ENCODE measurements around the gene PEX16.
A peak's percentile ranks its signal among the peaks of the same experiment; 100 is the strongest.

The PEX16 gene

DNA sequence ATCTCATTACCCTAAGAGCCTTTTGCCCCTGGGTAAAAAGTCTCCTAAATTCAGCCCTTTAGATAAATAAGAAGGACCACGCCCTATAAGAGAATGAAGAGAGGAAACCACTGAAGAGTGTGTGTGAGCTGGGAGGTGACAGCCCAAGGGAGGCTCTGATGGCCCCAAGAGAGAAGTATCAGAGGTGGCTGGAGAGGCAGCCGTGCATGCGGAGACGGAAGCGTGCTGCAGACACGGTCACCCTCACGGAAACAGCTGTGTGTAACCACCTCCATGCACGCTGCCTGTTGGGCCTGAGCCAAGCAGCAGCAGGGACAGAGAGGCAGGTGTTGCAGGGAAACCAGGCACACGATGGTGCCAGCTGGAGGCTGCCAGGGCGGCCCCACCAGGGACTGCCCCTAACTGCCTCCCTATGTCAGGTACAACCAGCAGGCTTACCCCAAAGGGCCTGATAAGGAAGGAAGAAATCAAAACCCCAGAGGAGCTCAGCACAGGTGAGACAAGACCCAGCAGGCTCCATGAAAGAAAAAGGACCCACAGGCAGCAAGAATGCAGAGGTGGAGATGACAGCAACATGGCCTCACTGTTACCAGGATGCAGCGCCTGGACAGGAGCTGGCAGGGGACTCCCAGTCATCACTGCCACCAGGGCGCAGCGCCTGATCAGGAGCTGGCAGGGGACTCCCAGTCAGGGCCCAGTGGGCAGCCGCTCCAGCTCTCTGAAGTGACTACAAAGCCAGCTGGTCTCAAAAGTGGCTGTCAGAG is 12.5 kb upstream of the PEX16 start:
- peak in 1 of 2 donors; percentile 67 for DNase-seq

DNA sequence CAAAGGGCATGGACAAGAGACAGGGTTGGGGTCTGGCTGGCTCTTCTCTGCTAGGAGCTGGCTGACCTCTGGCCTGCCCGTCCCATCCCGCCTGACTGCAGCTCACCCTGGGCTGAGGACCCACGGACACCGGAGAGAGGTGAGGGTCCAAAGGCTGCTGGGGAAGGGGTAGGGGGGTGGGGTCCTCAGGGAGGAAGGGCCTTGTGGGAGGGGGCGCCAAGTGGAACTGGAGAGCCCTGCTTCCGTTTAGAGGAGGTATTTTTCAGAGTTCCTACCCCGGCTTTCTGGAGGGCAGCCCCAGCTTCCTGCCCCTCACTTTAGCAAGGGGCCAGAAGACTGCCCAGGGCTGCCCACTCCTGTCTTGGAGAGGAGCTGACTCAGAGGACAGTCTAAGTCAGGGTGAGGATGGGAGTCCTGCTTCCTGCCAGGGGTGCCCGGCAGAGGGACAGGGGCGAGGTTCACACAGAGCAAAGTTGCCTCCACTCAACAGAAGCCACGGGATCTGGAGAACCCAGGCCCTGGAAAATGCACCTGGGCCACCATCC is 11.9 kb upstream of the PEX16 start:
- peak in 1 of 2 donors; percentile 50 for DNase-seq
- intact Hi-C loops (cut with DNase I; ENCODE audit: low total_unique reads): no loop called here

More for the DNA sequence above, 12.5 kb upstream of the PEX16 start:
- TF ChIP-seq, protein P1, sequence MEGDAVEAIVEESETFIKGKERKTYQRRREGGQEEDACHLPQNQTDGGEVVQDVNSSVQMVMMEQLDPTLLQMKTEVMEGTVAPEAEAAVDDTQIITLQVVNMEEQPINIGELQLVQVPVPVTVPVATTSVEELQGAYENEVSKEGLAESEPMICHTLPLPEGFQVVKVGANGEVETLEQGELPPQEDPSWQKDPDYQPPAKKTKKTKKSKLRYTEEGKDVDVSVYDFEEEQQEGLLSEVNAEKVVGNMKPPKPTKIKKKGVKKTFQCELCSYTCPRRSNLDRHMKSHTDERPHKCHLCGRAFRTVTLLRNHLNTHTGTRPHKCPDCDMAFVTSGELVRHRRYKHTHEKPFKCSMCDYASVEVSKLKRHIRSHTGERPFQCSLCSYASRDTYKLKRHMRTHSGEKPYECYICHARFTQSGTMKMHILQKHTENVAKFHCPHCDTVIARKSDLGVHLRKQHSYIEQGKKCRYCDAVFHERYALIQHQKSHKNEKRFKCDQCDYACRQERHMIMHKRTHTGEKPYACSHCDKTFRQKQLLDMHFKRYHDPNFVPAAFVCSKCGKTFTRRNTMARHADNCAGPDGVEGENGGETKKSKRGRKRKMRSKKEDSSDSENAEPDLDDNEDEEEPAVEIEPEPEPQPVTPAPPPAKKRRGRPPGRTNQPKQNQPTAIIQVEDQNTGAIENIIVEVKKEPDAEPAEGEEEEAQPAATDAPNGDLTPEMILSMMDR (IDR thresholded peaks at IDR 0.05): no peak
- intact Hi-C loops (cut with DNase I; ENCODE audit: low total_unique reads): no loop called here
- no peak overlapping the region for H3K27ac ChIP-seq
- H3K9me3 ChIP-seq: no peaks in the 10 kb centered on the region
- peaks cover 33 to 56% (median 38%) of the 10 kb centered on the region in 3 donors for H3K36me3 ChIP-seq
- peaks cover 0 to 7% (median 0%) of the 10 kb centered on the region in 4 donors for H3K4me1 ChIP-seq
- peaks cover 0 to 20% of the 10 kb centered on the region in 2 donors for H3K27me3 ChIP-seq
- H3K4me3 ChIP-seq: no peak overlapping the region

DNA sequence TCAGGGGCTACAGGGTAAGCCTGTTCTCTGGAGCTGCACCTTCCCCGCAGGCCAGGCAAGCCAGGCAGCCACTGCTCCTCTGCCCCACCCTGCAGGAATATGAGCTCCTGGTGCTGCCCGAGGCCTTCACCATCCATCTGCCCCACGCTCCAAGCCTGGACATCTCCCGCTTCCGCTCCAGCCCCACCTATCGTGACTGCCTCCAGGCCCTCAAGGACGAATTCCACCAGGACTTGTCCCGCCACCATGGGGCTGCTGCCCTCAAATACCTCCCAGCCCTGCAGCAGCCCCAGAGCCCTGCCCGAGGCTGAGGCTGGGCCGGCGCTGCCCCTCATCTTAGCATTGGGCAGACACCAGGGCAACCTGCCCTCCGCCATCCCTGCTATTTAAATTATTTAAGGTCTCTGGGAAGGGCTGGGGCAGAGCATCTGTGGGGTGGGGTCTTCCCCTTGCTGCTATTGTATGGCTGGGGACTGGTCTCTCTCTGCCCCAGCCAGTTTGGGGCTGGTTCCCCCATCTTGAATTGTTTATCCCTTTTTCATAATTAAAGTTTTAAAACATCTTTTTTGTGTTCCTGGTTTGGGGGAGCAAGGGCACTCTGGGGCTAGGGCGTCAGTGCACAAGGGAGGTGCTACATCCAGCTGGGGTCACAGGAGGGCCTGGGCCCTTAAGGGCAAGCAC is 11.0 kb upstream of the PEX16 start:
- TF ChIP-seq, protein P1 (IDR thresholded peaks at IDR 0.05): no peak
- intact Hi-C loops (cut with DNase I; ENCODE audit: low total_unique reads): no loop called here
- no peaks in the 10 kb centered on the region for H3K9me3 ChIP-seq
- peak in 1 of 2 donors; percentile 54 for DNase-seq
- no peak overlapping the region for H3K27ac ChIP-seq
- no peak overlapping the region for H3K4me3 ChIP-seq
- H3K36me3 ChIP-seq: peaks cover 18 to 41% (median 23%) of the 10 kb centered on the region in 3 donors
- H3K27me3 ChIP-seq: peaks cover 0 to 31% of the 10 kb centered on the region in 2 donors
- H3K4me1 ChIP-seq: peaks cover 0 to 3% (median 0%) of the 10 kb centered on the region in 4 donors

More for the DNA sequence above, 11.9 kb upstream of the PEX16 start:
- peaks cover 0 to 7% (median 0%) of the 10 kb centered on the region in 4 donors for H3K4me1 ChIP-seq
- no peak overlapping the region for H3K4me3 ChIP-seq
- TF ChIP-seq, protein P1 (IDR thresholded peaks at IDR 0.05): no peak
- H3K27ac ChIP-seq: no peak overlapping the region
- peaks cover 0 to 23% of the 10 kb centered on the region in 2 donors for H3K27me3 ChIP-seq
- no peaks in the 10 kb centered on the region for H3K9me3 ChIP-seq
- peaks cover 26 to 50% (median 31%) of the 10 kb centered on the region in 3 donors for H3K36me3 ChIP-seq

DNA sequence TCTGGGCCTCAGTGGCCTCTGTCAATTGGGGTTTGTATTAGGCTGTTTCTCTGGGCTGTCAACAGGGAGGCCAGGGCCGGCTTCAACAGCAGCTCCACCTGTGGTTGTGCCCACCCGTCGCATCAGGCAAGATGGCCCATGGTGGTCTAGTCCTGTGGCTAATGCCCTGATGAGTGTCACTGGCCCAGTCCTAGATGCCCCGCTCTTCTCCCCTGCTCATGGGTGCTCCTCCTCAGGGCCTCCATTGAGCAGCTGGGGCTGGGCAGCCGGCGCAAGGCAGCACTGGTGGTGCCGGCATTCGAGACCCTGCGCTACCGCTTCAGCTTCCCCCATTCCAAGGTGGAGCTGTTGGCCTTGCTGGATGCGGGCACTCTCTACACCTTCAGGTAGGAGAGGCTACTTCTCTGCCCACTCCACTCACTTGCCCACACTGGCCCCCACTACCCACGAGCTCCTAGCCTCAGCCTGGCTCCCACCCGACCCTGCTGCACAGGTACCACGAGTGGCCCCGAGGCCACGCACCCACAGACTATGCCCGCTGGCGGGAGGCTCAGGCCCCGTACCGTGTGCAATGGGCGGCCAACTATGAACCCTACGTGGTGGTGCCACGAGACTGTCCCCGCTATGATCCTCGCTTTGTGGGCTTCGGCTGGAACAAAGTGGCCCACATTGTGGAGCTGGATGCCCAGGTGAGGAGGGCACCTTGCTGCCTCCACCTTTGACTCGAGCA is 10.2 kb upstream of the PEX16 start:
- TF ChIP-seq, protein P1 (IDR thresholded peaks at IDR 0.05): no peak
- H3K9me3 ChIP-seq: no peaks in the 10 kb centered on the region
- peaks cover 0 to 10% (median 4%) of the 10 kb centered on the region in 4 donors for H3K4me1 ChIP-seq
- H3K36me3 ChIP-seq: peaks cover 11 to 32% (median 14%) of the 10 kb centered on the region in 3 donors
- peaks cover under 1 to 38% of the 10 kb centered on the region in 2 donors for H3K27me3 ChIP-seq
- intact Hi-C loops (cut with DNase I; ENCODE audit: low total_unique reads): no loop called here
- H3K4me3 ChIP-seq: no peak overlapping the region
- DNase-seq: peak in 1 of 2 donors; percentile 62
- no peak overlapping the region for H3K27ac ChIP-seq

DNA sequence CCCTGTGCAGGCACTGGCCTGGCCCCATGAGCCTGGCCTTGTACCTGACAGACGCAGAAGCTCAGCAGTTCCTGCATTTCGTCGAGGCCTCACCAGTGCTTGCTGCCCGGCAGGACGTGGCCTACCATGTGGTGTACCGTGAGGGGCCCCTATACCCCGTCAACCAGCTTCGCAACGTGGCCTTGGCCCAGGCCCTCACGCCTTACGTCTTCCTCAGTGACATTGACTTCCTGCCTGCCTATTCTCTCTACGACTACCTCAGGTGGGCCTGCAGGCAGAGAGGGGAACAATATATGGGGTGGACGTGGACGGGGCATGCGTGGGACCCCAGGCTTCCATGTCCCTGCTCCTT is 9.6 kb upstream of the PEX16 start:
- TF ChIP-seq, protein P1 (IDR thresholded peaks at IDR 0.05): no peak
- Histone ChIP-seq H3K4me3 (no peak overlapping the region), H3K27me3 (peaks cover 6 to 43% of the 10 kb centered on the region in 2 donors), H3K4me1 (peaks cover 5 to 15% (median 9%) of the 10 kb centered on the region in 4 donors), H3K36me3 (peaks cover 6 to 27% (median 13%) of the 10 kb centered on the region in 3 donors), H3K27ac (no peak overlapping the region), H3K9me3 (no peaks in the 10 kb centered on the region)
- peak in 1 of 2 donors; percentile 60 for DNase-seq
- intact Hi-C loops (cut with DNase I; ENCODE audit: low total_unique reads): no loop called here
